RWPE1 (cell line): ENCODE measurements around the gene ZNF232.
"Not testable (repeated sequence)": the region's sequence is repeated elsewhere in the genome, so short reads cannot be mapped to it uniquely, and the experiment has no call there.

Experiments used
- CTCF ChIA-PET: fragments of 350-600 bp; sonication (Branson Sonifier 250); formaldehyde crosslinking; extraction: SDS; loops from one replicate; lab custom pipeline; 2021; lab: Yijun Ruan, JAX
- POLR2A ChIA-PET: fragments of 400-600 bp; formaldehyde crosslinking; extraction: SDS; loops from one replicate; lab custom pipeline; 2020; ENCODE audit warnings: antibody characterized with exemption; ENCODE audit not compliant: low non-redundant PET; lab: Yijun Ruan, JAX
- DNase-seq: peaks from one replicate; pipeline ENCODE4 v3.0.0; 2012; ENCODE audit warnings: low spot score
- H3K27ac ChIP-seq: fragments of 450-650 bp; 2 replicates; pipeline ENCODE4 v1.5.1; 2017
- CTCF ChIP-seq: fragments of 450-650 bp; conservative IDR thresholded peaks from 2 replicates; pipeline ENCODE4 v1.5.1; 2017; ENCODE audit warnings: low read depth, mild to moderate bottlenecking

The ZNF232 gene

DNA sequence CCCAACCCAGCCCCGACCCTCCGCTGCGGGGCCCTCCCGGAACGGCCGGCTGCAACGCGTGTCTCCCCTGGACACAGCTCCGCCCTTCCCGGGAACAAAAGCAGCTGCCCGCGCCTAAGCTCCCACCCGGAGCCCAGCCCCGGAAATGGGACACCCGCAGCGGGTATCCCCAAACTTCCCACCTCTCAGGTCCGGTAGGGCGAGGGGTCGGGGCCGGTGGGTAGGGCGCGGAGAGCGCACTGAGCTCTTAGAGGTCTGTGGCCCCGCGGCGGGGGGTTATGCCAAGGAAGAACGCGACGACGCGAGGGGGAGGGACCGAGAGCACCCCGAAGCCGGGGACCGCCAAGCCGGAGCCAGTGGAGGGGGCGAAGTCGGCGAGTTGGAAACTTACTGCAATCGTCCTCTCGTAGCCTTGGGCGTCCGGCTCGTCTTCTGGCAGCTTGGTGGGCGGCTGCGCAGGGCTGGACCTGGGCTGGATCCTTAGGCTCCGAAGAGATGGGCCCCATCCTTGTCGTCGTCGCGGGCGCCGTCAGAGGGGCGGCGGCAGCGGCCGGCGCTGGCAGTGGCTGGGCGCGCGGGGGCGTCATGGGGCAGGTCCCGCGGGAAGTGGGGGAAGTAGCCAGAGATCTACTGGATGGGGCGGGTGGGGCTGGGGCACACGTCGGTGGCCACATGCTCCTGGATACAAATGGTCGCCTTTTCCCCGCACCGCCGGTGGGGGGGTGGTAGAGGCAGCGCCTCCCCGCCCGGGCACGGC lies 11.1 kb upstream of the ZNF232 start:
- POLR2A ChIA-PET: interaction anchor here (0.5 kb wide), 1 partner anchor 450 kb away, joined by 9 read pairs; no protein-coding TSS in a partner anchor
- CTCF ChIA-PET: interaction anchor here (0.6 kb wide), 2 partner anchors 11 to 41 kb away, joined by 3 read pairs; no protein-coding TSS in a partner anchor
- TF ChIP-seq CTCF: no peak
- H3K27ac ChIP-seq: no peak overlapping the region
- no peak for DNase-seq

DNA sequence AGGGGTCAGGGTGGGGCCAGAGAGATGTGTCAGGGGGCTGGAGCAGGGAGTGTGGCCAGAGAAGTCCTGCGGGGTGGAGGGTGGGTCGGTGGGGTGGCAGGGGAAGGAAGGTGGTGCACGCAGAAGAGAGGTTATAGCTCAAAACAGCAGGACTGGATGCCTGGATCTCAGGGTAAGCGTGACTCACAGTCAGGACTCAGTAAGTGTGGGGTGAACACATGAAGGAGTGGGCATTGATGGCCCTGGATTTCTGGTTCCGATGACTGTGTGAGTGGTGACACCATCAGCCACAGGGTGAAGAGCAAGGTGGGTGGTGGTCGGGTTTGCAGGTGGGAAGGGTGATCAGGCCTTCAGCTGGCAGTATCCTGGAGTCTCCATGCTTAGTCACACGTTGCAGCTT lies 10.4 kb upstream of the ZNF232 start:
- CTCF ChIA-PET: interaction anchor here (0.6 kb wide), 1 partner anchor 42 kb away, joined by 3 read pairs; no protein-coding TSS in a partner anchor
- H3K27ac ChIP-seq, DNase-seq, POLR2A ChIA-PET: not testable (repeated sequence)

DNA sequence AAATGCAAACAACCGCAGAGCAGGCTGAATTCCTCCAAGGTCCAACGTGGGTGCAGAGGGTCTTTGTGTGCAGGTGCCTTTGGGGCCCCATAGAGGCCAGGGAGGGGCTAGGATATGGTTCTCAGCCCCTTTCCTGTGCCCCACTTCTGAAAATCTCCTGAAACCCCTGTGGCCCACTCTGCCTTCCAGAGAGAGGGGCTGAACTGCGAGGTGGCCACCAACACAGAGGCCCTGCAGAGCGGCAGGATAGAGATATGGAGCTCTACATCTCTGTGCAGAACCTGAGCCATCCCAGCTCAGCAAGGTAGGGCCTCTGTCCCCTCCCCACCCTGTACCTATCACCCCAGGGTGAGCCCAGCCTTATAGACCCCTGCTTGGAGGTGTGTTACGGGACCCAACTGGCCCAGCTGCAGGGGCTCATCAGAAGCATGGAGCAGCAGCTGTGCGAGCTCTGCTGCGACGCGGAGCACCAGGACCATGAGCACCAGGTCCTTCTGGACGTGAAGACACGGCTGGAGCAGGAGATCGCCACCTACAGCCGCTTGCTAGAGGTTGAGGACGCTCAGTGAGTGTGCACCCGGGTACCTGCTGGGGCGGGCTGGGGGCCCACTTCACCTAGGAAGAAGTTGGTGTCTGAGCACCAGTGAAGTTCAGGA lies 9.6 kb upstream of the ZNF232 start:
- no peak overlapping the region for H3K27ac ChIP-seq
- ChIA-PET CTCF (no interaction called here), POLR2A (no interaction called here)

GRCh38 chr17:5120436-5121185 lies 8.9 kb upstream of the ZNF232 start:
- POLR2A ChIA-PET: not testable (repeated sequence)

More for the DNA sequence above, 9.6 kb upstream of the ZNF232 start:
- no peak for DNase-seq
- TF ChIP-seq CTCF: no peak

GRCh38 chr17:5120036-5120435 lies 8.4 kb upstream of the ZNF232 start:
- DNase-seq: no peak
- POLR2A ChIA-PET: no interaction called here
- CTCF ChIA-PET: no interaction called here
- no peak overlapping the region for H3K27ac ChIP-seq
- no peak for TF ChIP-seq CTCF

More at GRCh38 chr17:5120436-5121185, 8.9 kb upstream of the ZNF232 start:
- H3K27ac ChIP-seq, DNase-seq, CTCF ChIA-PET: not testable (repeated sequence)

DNA sequence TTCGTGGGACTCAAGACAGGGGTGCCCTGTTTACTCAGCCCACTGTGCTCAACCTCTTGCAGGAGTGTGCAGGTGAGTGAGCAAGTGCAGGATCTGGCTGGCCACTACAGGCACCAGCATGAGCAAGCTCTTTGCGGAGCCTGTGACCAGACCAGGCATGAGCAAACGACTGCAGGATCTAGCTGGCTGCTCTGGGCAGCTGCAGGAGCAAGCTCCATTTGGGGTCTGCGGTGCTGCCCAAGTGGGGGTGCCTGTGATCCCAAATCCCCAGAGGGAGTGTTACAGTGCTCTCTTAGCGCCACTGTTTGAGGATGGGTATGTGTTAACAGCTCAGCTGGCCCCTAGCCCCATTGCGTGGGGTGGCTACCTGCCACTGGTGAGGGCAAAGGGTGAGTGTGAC lies 6.5 kb upstream of the ZNF232 start:
- no peak for DNase-seq
- no peak for TF ChIP-seq CTCF
- ChIA-PET POLR2A (no interaction called here), CTCF (interaction anchor here (0.6 to 0.7 kb wide), 2 partner anchors 82 to 369 kb away, joined by 5 to 6 read pairs; no protein-coding TSS in a partner anchor)
- H3K27ac ChIP-seq: no peak overlapping the region
